ENCODE data around the gene CBFB.

The CBFB gene

DNA sequence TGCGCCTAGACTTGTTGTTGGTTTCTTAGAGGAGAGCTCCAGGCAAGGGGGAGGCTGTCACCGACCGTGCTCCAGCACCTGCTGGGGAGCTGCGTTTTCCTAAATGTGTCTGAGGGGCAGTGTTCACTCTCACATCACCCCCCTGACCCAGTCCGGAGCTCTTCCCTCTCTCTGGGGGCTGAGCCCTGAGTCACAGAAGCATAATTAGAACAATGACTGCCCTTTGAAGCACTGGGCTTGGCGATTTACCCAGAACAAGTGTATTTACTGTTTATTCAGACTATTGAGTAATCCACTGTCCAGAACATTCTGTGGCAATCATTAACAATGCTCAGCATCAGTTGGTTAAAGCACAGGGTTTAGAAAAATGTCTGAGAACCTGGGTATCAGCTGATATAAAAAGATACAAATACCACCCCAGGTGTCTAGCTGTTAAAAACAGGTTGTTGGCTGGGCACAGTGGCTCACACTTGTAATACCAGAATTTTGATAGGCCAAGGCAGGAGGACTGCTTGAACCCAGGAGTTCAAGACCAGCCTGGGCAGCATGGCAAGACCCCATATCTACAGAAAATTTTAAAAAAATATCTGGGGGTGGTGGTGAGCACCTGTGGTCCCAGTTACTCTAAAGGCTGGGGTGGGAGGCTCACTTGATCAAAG is 32.5 kb upstream of the CBFB start:
- TF ChIP-seq, protein P1, sequence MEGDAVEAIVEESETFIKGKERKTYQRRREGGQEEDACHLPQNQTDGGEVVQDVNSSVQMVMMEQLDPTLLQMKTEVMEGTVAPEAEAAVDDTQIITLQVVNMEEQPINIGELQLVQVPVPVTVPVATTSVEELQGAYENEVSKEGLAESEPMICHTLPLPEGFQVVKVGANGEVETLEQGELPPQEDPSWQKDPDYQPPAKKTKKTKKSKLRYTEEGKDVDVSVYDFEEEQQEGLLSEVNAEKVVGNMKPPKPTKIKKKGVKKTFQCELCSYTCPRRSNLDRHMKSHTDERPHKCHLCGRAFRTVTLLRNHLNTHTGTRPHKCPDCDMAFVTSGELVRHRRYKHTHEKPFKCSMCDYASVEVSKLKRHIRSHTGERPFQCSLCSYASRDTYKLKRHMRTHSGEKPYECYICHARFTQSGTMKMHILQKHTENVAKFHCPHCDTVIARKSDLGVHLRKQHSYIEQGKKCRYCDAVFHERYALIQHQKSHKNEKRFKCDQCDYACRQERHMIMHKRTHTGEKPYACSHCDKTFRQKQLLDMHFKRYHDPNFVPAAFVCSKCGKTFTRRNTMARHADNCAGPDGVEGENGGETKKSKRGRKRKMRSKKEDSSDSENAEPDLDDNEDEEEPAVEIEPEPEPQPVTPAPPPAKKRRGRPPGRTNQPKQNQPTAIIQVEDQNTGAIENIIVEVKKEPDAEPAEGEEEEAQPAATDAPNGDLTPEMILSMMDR (IDR thresholded peaks at IDR 0.05; ENCODE audit: low read depth, low read length, missing control alignments), result no peak
- H3K4me3 ChIP-seq (replicated peaks; ENCODE audit: low read depth, low read length), result no peak overlapping the region
- DNase-seq (ENCODE audit: extremely low read depth, low read depth), result no peak

DNA sequence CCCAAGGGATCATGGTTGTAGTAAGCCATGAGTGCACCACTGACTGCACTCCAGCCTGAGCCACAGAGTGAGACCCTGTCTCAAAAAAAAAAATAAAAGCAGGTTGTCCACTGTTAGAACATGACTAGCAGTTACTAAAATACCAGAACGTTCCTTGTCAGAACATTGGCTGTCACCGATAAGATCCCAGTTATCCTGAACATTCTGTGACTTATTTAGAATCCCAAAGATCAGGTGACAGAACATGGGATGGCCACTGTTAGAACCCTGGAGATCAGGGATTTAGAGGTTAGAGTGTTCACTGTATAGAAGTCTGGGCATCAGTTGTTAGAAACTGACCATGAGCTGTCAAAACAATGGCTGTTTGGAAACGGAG is 32.0 kb upstream of the CBFB start:
- TF ChIP-seq, protein P1 (IDR thresholded peaks at IDR 0.05; ENCODE audit: low read depth, low read length, missing control alignments), result no peak
- no peak for DNase-seq (ENCODE audit: extremely low read depth, low read depth)
- no peak overlapping the region for H3K4me3 ChIP-seq (replicated peaks; ENCODE audit: low read depth, low read length)

DNA sequence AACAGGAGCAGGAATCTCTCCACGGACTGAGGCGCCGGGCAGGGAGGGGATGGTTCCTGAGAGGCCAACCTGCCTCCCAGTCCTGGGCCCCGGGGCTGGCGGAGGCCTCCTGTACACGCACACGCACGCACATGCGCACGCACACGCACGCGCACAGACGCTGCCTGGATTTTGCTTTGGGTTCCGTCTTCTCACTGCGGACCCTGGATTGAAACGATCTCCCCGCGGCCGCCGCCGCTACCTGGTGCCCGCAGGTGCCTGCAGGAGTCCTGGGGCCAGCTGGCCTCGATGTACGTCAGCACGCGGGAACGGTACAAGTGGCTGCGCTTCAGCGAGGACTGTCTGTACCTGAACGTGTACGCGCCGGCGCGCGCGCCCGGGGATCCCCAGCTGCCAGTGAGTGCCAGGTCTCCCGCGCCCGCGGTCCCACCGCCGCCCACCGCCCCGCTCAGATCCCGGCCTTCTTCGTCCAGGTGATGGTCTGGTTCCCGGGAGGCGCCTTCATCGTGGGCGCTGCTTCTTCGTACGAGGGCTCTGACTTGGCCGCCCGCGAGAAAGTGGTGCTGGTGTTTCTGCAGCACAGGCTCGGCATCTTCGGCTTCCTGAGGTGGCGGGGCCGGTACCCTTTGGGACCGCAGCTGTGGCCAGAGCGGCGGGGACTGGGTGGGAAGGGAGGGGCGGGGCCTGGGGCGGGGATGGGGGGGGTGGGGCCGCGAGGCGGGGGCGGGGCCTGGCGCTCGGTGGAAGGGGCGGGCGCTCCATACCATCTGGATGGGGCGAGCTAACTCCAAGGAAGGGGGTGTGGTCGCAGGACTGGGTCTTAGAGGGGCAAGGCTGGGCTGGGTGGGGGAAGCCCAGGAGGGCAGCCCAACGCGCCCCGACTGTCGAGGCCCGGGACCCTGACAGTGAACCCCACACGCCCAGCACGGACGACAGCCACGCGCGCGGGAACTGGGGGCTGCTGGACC is 28.3 kb upstream of the CBFB start:
- DNase-seq (ENCODE audit: extremely low read depth, low read depth), result no peak
- TF ChIP-seq, protein P1 (IDR thresholded peaks at IDR 0.05; ENCODE audit: low read depth, low read length, missing control alignments), result no peak
- H3K4me3 ChIP-seq (replicated peaks; ENCODE audit: low read depth, low read length), result peak overlapping the region; percentile 47

DNA sequence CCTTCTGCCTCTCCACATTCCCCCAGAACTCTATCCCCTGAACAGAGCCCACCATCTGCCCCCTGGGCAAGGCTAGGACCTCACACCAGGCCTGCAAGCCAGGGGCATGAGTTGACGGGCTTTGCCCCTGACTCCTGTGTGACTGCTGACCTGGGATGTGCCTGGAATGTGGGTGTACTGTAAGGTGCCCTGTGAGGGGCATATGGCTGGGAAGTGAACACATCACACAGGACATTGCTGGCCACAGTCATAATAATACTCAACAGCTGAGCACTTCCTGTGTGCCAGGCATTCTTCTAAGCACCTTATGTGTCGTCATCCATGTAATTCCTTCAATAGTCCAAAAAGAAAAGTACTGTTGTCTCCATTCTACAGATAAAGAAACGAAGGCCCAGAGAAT is 27.2 kb upstream of the CBFB start:
- no peak for DNase-seq (ENCODE audit: extremely low read depth, low read depth)
- H3K4me3 ChIP-seq (replicated peaks; ENCODE audit: low read depth, low read length), result no peak overlapping the region
- TF ChIP-seq, protein P1 (IDR thresholded peaks at IDR 0.05; ENCODE audit: low read depth, low read length, missing control alignments), result no peak

DNA sequence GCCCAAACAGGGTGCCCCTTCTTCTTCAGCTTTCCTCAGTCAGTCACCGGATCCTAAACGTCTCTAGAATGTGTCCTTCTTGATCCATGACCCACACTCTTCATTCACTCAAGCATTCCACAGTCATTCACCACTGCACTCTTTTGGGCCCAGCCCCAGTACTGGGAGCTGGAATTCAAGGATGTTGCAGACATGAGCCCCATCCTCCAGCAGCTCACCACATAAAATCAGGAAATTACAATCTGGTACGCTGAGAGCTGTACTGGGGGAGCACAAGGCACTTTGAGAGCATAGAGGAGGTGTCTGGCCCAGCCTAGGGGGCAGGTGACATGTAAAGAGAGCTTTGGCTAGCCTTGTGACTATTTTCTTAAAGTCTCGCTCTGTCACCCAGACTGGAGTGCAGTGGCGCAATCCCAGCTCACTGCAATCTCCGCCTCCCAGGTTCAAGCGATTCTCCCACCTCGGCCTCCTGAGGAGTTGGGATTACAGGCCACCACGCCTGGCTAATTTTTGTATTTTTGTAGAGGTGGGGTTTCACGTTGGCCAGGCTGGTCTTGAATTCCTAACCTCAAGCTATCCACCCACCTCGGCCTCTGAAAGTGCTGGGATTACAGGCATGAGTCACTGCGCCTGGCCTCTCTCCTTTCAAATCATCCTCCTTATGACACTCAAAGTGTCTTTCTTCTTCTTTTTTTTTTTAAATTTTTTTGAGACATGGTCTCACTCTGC is 21.9 kb upstream of the CBFB start:
- TF ChIP-seq, protein P1 (IDR thresholded peaks at IDR 0.05; ENCODE audit: low read depth, low read length, missing control alignments), result no peak
- no peak for DNase-seq (ENCODE audit: extremely low read depth, low read depth)
- no peak overlapping the region for H3K4me3 ChIP-seq (replicated peaks; ENCODE audit: low read depth, low read length)

DNA sequence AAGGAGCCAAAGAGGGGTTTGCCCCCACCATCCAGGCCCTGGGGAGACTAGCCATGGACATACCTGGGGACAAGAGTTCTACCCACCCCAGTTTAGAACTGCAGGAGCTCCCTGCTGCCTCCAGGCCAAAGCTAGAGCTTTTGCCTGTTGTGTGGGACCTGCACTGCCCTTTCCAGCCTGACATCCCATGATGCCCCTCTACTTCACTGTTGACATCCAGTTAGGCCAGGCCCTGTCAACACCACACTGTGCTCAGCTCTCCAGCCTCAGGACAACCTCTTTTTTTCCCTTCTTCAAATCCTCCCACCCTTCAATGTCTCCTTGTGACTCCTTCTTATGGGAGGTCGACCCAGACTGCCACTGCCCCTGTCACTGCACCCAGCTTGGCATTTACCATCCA is 19.8 kb upstream of the CBFB start:
- H3K4me3 ChIP-seq (replicated peaks; ENCODE audit: low read depth, low read length), result no peak overlapping the region
- TF ChIP-seq, protein P1 (IDR thresholded peaks at IDR 0.05; ENCODE audit: low read depth, low read length, missing control alignments), result no peak
- no peak for DNase-seq (ENCODE audit: extremely low read depth, low read depth)
